ENCODE measurements around the gene WDR70.
"Not testable (repeated sequence)": the region's sequence is repeated elsewhere in the genome, so short reads cannot be mapped to it uniquely, and the experiment has no call there.

The WDR70 gene

GRCh38 chr5:37640088-37640487, 261.0 kb downstream of the WDR70 start:
- no peak for DNase-seq (ENCODE audit: low read depth)

GRCh38 chr5:37641933-37642332, 262.8 kb downstream of the WDR70 start:
- no peak for DNase-seq (ENCODE audit: low read depth)

GRCh38 chr5:37645707-37646106, 266.6 kb downstream of the WDR70 start:
- DNase-seq (ENCODE audit: low read depth) = no peak

GRCh38 chr5:37654566-37654965, 275.4 kb downstream of the WDR70 start:
- not testable (repeated sequence) for DNase-seq (ENCODE audit: low read depth)

GRCh38 chr5:37657046-37657445, 277.9 kb downstream of the WDR70 start:
- DNase-seq (ENCODE audit: low read depth) = no peak

- no peak for DNase-seq (ENCODE audit: low read depth)
Observed at GRCh38 chr5:37658440-37658839, 279.3 kb downstream of the WDR70 start.

GRCh38 chr5:37660319-37660718, 281.2 kb downstream of the WDR70 start:
- DNase-seq (ENCODE audit: low read depth) = no peak

- no peak for DNase-seq (ENCODE audit: low read depth)
Observed at GRCh38 chr5:37661227-37661920, 282.3 kb downstream of the WDR70 start.

GRCh38 chr5:37661951-37662350, 282.8 kb downstream of the WDR70 start:
- no peak for DNase-seq (ENCODE audit: low read depth)

- DNase-seq (ENCODE audit: low read depth) = no peak
Observed at GRCh38 chr5:37662362-37662761, 283.2 kb downstream of the WDR70 start.

GRCh38 chr5:37662789-37663485, 283.8 kb downstream of the WDR70 start:
- no peak for DNase-seq (ENCODE audit: low read depth)

GRCh38 chr5:37663538-37663937, 284.4 kb downstream of the WDR70 start:
- DNase-seq (ENCODE audit: low read depth) = no peak

- DNase-seq (ENCODE audit: low read depth) = no peak
Observed at GRCh38 chr5:37664551-37664950, 285.4 kb downstream of the WDR70 start.

GRCh38 chr5:37665272-37665671, 286.2 kb downstream of the WDR70 start:
- DNase-seq (ENCODE audit: low read depth) = no peak

- DNase-seq (ENCODE audit: low read depth) = no peak
Observed at GRCh38 chr5:37665889-37666288, 286.8 kb downstream of the WDR70 start.

- no peak for DNase-seq (ENCODE audit: low read depth)
Observed at GRCh38 chr5:37667430-37667829, 288.3 kb downstream of the WDR70 start.

- DNase-seq (ENCODE audit: low read depth) = no peak
Observed at GRCh38 chr5:37667846-37668245, 288.7 kb downstream of the WDR70 start.

GRCh38 chr5:37668524-37669047, 289.5 kb downstream of the WDR70 start:
- DNase-seq (ENCODE audit: low read depth) = peak; percentile 99

GRCh38 chr5:37672118-37672588, 293.0 kb downstream of the WDR70 start:
- not testable (repeated sequence) for DNase-seq (ENCODE audit: low read depth)

- DNase-seq (ENCODE audit: low read depth) = not testable (repeated sequence)
Observed at GRCh38 chr5:37674361-37674760, 295.2 kb downstream of the WDR70 start.

- not testable (repeated sequence) for DNase-seq (ENCODE audit: low read depth)
Observed at GRCh38 chr5:37679326-37679725, 300.2 kb downstream of the WDR70 start.

- not testable (repeated sequence) for DNase-seq (ENCODE audit: low read depth)
Observed at GRCh38 chr5:37679903-37680302, 300.8 kb downstream of the WDR70 start.

GRCh38 chr5:37683072-37683471, 304.0 kb downstream of the WDR70 start:
- no peak for DNase-seq (ENCODE audit: low read depth)

All from HS-5 (cell line).